HG02938 (cell line): ENCODE results near the gene USH1G.

Source experiments
- ATAC-seq: cut with Tn5 transposase; IDR thresholded peaks from one replicate; pipeline ENCODE4 v1.9.1; 2021; ENCODE audit warnings: mild to moderate bottlenecking, moderate library complexity; ENCODE audit not compliant: unreplicated experiment

The USH1G gene

GRCh38 chr17:74954665-74955421 is 31.8 kb upstream of the USH1G start:
- no peak for ATAC-seq

DNA sequence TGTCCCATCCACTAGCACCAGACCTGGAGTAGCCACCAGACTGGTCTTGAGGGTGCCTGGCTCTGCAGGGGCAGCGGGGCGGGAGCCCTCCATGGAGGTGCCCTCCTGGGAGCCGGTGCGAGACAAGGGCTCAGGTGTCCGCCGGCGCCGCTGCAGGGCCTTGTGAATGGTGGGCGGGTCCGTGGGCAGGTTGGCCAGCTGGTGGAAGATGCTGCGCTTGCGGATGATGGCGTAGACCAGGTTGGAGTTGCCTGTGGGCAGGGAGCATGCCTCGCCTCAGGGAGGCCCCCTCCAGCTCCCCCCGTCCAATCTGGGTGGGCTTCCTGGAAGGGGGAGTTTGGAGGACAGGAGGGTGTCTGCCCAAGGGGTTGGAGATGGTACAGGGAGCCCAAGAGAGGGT is 31.1 kb upstream of the USH1G start:
- ATAC-seq: no peak

DNA sequence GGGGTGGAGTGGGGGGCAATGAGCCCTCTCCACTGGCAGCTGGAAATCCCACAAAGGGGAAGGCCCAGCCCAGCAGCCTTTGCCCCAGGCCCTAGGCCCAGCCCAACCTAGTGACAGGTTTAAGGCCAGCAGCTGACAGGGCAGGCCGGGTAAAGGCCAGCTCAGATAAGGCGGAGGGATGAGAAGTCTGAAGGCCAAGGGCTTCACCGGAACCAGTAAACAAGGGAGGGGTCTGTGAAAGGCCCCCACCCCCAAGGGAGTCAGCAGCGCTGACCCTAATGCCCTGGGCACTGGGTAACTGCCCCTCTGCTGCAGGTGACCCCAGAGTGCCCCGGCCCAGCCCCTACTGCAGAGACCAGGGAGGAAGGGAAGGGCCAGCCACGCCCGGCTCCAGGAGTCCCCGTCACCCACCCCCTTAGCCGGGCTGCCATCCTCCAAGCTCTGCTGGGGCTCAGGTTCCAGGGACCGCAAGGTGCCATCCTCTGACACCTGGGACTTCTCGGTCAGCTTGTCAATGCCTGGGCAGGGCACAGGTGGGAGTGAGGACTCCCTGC is 30.2 kb upstream of the USH1G start:
- no peak for ATAC-seq

- ATAC-seq: no peak
Measured at GRCh38 chr17:74952431-74953133, 29.5 kb upstream of the USH1G start.

DNA sequence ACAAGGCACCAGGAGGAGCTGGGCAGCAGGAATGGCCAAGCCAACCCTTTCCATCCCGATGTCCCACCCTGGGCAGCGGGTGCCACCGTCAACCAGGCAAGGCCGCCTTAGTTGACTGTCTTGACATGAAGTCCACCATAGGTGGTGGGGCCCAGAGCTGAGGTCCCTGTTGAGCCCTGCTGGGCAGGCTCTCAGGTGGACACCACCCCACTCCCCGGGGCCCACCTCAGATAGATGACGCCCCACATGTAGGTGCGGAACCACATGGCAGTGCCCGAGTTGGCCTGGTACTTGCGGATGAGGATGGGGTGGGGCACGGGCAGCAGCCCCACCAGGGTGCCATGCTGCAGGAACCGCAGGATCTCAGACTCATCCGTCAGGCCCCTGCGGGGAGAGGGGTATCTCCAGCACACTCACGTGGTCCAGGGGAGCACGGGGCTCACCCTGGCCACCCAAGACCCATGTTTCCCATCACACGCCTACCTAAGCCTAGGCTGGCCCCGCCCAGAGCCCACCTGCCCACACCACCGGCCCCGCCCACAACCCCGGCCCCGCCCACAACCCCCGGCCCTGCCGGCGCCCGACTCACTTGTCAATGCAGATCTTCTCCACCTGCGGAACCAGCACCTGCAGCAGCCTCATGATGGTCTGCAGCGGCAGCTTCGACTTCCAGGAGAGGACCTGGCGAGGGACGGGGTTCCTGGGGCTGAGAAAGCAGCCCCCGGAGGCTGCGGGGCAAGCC is 28.8 kb upstream of the USH1G start:
- ATAC-seq: no peak

DNA sequence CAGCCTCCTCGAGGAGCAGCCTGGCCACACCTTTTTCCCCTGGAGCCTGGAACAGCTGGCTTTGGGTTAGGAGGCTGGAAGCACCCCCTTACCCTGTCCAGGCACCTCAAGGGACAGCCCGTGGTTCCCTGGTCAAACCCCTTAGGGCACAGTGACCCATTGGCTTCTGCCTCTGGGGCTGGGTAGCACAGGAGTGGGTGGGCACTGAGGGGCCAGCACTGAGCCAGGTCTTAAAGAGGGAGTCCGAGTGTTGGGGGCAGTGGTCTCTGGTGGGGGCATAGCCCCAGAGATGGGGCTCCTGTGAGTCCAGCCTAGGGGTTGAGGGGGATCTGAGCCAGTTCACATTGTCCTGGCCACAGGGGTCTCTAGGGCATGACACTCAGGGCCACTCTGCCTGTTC is 28.0 kb upstream of the USH1G start:
- ATAC-seq: no peak

- no peak for ATAC-seq
Measured at GRCh38 chr17:74950207-74950606, 27.2 kb upstream of the USH1G start.

DNA sequence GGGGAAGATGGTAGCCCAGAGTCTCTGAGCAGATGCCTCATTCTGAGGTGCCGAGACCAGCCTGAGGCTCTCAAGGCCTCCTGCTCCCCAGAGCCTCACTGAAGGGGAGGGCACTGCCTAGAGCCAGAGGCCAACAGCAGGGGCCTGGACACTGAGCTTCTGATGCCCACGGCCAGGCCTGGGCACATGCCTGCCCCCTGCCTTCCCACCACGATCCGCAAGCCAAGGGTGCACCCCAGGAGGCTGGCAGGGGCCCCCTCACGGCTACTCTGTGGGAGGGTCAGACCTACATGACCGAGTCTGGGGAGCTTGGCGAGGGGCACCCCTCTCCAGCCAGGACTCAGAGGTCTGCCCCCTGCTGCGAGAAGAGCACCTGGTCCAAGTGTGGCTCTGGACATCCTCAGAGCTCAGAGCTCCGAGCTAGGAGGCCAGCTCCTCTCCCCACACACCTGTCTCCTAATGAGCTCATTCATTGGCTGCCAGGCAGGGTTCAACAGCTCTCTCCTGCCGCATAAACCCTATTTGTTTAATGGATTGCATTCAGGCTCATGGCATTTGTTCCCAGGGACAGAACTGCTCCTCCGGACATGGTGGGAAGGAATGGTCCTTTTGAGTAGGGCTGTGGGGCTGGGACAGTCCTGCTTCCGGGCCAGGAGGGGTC is 26.5 kb upstream of the USH1G start:
- no peak for ATAC-seq

DNA sequence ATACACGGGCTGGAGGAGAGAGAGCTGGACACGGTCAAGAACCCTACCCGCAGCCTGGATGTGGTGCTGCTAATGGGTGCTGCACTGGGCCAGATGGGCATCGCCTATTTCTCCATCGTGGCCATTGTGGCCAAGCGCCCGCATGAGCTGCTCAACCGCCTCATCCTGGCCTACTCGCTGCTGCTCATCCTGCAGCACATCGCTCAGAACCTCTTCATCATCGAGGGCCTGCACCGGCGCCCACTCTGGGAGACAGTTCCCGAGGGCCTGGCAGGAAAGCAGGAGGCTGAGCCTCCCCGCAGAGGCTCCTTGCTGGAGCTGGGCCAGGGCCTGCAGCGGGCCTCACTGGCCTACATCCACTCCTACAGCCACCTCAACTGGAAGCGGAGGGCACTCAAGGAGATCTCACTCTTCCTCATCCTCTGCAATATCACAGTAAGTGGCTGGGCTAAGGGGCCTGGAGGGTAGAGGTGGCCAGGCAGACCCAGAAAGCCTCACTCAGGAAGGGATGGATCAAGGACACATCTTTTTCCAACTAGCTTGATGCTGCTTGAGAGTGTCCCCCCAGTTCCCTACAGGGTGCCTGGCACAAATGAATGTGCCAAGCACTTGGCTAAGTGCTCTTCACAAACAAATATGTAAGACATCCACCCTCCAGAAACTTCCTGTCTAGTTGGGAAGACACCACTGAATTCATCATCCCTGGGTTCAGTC is 24.1 kb upstream of the USH1G start:
- ATAC-seq: no peak

GRCh38 chr17:74946641-74947040 is 23.6 kb upstream of the USH1G start:
- no peak for ATAC-seq

- peak; percentile 42 for ATAC-seq
Measured at GRCh38 chr17:74945543-74945942, 22.5 kb upstream of the USH1G start.

GRCh38 chr17:74943808-74944522 is 20.9 kb upstream of the USH1G start:
- ATAC-seq: no peak

DNA sequence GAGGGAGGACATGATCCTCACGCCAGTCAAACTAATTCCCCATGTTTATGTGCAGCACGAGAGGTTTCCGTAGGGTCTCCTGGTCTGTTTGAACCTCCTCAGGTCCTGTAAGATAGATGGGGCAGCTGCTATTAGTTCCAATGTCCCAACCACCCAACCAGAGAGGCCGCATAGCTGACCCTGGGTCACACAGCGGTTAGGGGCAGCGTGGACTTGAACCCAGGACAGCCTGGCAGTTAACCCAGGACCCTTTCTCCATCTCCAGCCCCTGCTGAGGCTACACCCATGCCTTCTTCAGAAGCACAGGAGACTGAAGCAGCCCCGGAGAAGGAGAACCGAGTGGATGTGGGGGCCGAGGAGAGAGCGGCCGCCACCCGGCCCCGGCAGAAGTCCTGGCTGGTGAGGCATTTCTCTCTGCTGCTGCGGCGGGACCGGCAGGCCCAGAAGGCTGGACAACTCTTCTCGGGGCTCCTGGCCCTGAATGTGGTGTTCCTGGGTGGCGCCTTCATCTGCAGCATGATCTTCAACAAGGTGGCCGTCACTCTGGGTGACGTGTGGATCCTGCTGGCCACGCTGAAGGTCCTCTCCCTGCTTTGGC is 18.2 kb upstream of the USH1G start:
- ATAC-seq: no peak

DNA sequence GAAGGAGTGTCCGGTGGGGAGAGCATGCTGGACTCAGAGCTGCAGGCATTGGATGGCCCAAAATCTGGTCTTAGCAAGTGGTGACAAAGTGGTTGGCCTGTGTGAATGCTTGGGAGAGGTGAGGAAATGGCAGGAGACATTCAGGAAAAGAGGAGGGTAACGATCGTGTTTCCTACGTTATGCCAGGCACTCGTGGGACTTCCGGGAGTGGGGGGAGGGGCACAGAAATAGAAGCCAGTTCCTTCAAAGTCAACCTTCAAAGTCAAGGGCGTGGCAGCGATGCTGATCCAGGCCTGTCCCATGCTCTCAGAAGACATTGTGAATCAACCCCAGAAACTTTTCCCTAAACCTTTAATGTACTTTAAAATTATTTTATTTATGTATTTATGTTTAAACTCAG is 16.5 kb upstream of the USH1G start:
- ATAC-seq: no peak

DNA sequence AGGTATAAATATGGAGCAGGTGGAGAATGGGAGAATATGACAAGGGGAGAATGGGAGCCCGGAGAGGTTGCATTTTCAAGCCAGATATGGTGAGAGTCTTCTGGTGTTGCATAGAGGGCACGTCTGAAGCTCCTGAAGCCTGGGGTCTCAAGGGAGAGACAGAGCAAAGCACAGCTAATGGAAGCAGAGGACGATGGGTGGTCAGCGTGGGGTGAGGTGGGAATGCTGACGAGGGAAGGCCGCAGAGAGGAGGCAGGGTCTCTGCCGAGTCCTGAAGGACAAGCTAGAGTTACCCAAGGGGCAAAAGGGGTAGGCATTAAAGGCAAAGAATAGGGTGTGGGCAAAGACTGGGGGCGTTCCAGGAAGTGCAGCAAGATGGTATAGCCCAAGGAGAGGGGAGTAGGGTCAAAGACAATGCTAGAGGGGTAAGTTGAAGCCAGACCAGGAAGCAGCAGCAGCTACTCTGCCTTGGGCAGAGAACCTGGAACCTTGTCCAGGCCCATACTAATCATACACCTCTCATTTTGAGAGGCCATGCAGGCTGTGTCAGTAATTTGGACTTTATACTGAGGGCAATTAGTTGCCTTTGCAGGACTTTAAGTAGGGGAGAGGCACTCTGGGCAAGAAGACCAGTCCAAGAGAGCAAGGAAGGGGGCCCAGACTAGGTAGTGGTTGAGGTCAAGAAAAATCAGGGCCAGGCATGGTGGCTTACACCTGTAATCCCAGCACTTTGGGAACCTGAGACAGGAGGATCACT is 15.3 kb upstream of the USH1G start:
- ATAC-seq: no peak

DNA sequence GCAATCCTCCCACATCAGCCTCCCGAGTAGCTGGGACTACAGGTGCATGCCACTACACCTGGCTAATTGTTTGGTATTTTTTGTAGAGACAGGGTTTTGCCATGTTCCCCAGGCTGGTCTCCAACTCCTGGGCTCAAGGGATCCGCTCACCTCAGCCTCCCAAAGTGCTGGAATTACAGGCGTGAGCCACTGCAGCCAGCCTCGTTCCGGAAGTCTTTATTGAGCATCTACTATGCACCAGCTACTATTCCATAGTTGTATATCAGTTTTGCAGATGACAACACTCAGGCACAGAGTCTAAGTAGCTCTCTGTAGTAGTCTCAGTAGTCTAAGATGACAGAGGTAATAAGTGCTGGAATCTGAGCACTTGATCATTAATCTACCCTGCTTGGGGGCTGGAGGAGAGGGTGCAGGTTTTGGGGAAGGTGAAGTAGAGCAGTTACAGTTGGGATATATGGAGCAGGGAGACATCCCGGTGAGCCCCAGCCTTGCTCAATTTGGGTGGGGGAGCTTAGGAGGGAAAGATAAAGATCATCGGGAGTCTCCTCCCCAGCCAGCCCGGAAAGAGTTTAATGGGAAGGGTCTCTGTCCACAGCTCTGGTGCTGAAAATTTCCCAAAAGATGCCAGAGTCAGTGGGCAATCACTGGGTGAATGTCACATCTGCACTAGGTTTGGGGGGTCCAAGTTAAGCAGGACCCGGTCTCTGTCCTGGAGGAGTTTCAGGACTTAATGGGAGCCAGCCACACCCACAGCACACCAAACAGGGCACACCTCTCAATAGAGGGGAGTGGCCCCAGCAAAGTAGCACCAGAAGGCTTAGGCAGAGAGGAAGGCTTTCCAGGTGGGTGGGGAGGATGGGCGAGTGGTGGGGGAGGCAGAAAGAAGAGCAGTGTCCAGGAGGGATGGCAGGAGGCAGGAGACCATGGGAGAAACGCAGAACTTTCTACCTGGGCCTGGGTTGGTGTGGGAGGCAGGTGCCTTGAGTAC is 14.3 kb upstream of the USH1G start:
- no peak for ATAC-seq

DNA sequence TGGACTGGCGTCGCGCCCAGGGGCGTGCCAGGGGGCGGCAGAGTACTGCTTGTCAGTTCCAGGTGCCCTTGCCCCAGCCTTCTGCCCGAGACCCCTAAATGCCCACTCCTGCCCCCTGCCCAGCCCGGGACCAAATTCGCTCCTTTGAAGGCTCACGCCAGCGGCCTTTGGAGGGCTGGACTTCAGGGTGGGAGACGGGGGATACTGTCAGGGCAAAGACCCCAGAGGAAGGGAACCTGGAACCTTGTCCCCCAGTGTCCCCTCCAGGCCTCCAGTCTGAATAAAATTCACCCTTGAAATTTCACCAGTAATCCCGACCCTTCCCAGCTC is 13.4 kb upstream of the USH1G start:
- no peak for ATAC-seq
